GM18873 (cell line): ENCODE results near the gene FIBP.

Experiments
- ATAC-seq: cut with Tn5 transposase; IDR thresholded peaks from one replicate; pipeline ENCODE4 v1.9.1; 2021; ENCODE audit warnings: mild to moderate bottlenecking, moderate library complexity, moderate number of reproducible peaks; ENCODE audit not compliant: unreplicated experiment, low FRiP score

Gene FIBP

GRCh38 chr11:65891219-65892136 is 3.2 kb upstream of the FIBP start:
- no peak for ATAC-seq

GRCh38 chr11:65890324-65891218 is 2.3 kb upstream of the FIBP start, which contains the start of gene CCDC85B:
Gene CCDC85B (plus strand): TSS chr11:65890673. CDS start chr11:65890784, 111 bp downstream.
- ATAC-seq = peak; percentile 46

GRCh38 chr11:65887723-65888162 is 528 bp downstream of the FIBP start:
- ATAC-seq = no peak

- no peak for ATAC-seq
These were observed 1.2 kb downstream of the FIBP start for GRCh38 chr11:65886826-65887722.

- no peak for ATAC-seq
These were observed 2.3 kb downstream of the FIBP start for GRCh38 chr11:65885808-65886536.

DNA sequence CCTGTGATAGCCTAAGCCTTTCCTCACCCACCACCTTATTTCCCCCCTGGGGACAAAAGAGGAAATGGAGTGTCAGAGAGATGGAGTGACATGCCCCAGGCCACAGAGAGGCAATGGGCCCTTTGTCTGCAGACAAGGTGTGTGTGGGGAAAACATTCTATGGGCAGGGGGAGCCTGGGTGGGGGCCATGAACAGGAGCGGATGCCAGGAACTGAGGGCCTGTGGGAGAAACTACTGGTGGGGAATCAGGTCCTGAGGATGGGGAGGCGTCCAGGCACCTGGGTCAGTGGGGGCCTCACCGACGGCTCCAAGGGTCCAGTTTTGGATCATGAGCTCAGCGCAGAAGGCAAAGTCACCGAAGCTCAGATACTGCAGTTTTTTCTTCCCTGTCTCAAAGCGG is 3.0 kb downstream of the FIBP start:
- ATAC-seq = no peak

DNA sequence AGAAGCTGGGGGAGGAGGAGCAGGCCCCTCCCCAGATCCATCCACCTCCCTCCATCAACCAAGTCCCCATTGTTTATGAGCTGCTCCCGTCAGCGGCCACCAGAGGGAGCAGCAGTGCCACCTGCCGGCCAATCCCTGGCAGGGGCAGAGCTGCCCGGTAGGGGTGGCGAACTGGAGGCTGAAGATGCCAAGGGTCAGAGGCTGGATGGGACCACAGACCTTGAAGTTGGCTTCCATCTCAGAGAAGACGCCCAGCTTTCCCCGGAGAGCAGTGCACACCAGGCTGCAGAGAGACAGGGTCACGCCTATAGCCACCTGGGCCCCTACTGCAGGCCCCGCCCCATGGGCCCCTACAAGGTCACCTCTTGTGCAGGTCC is 3.6 kb downstream of the FIBP start:
- no peak for ATAC-seq

DNA sequence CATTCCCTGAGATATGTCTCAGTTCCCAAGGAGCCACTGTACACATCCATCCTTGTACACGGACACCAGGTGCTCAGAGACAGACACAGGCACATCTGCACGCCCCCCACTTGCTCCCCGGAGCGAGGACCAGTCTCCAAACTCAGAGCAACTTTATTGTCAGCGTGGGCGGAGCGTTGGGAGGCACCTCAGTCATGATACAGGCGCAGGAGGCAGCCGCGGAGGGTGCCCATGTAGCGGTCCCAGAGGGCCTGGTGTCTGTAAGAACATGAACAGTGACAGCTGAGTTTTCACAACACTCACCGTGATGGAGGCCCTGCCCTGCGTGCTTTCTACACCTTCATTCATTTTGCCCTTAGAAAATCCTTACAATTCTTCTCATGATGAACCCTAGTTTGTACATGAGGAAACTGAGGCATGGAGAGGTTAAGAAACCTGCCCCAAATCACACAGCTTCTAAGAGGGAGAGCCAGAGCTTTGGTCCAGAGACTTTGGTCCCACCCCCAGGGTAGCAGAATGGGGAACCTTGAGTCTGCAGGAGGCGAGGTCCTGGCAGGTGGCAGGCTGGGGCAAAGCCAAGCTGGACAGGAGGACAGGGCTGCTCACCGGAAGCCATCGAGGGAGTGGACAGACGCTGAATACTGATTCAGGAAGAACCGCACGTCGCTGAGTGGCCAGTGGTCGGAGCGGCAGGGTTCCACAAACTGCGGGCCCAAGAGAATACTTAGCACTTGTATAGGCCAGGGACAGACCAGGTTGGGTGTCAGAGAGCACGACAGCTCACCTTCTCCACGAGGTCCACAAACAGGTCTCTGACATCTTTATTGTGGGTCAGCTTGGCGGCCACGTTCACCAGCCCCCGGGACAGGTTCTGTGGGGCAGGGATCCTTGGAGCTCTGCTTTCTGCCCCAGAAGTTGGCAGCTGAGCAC is 4.2 kb downstream of the FIBP start:
- no peak for ATAC-seq

GRCh38 chr11:65883058-65883761 is 5.1 kb downstream of the FIBP start:
- no peak for ATAC-seq

DNA sequence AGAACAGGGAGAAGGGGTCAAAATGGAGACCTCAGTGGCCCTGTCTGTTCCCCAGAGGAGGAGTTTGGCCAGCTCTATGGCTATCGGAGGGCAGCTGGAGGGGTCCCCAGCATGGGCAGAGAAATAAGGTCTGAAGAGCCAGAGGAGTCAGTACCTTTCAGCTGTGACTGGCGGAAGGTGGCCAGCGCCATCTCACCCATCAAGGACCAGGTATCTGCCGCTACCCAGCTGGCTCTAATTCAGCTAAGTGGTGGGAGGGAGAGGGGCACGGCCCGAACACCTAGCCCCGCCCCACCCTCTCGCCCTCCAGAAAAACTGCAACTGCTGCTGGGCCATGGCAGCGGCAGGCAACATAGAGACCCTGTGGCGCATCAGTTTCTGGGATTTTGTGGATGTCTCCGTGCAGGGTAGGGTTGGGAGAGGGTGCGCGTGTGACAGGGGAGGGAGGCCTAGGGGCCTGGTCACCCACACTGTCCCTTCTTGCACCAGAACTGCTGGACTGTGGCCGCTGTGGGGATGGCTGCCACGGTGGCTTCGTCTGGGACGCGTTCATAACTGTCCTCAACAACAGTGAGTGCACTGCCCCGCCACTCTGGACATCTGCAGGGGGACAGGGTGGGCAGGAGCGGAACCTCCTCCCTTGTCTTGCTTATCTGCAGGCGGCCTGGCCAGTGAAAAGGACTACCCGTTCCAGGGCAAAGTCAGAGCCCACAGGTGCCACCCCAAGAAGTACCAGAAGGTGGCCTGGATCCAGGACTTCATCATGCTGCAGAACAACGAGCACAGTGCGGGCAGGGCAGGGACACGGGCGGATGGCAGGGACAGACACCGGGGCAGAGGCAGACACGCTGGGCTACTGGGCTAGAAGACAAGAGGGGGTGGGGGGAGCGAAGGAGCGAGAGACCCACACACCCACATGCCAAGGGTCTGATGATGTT is 5.9 kb downstream of the FIBP start:
- ATAC-seq = no peak

GRCh38 chr11:65880844-65881421 is 7.3 kb downstream of the FIBP start:
- ATAC-seq = no peak

GRCh38 chr11:65880027-65880426 is 8.2 kb downstream of the FIBP start:
- ATAC-seq = no peak

DNA sequence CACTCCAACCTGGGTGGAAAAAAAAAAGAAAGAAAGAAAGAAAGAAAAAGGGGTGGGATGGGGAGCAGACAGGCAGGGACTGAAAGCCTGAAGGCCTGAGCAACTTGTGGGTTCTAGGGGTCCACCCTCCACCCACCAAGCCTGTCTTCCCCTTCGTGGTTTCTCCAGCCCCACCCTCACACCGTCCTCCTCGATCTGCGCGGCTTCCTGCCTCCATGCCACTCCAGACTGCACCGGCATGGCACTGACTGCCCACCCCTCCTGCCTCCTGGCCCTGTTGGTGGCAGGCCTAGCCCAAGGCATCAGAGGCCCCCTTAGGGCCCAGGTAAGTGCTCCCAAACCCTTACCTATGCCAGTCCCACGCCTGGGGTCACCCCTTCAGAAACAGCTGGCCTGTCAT is 8.7 kb downstream of the FIBP start, which contains the start of gene CTSW:
CTSW (plus strand) TSS at position 221 of the 400 bp plus-strand sequence; CDS start at position 239, 18 bp downstream.
- no peak for ATAC-seq

DNA sequence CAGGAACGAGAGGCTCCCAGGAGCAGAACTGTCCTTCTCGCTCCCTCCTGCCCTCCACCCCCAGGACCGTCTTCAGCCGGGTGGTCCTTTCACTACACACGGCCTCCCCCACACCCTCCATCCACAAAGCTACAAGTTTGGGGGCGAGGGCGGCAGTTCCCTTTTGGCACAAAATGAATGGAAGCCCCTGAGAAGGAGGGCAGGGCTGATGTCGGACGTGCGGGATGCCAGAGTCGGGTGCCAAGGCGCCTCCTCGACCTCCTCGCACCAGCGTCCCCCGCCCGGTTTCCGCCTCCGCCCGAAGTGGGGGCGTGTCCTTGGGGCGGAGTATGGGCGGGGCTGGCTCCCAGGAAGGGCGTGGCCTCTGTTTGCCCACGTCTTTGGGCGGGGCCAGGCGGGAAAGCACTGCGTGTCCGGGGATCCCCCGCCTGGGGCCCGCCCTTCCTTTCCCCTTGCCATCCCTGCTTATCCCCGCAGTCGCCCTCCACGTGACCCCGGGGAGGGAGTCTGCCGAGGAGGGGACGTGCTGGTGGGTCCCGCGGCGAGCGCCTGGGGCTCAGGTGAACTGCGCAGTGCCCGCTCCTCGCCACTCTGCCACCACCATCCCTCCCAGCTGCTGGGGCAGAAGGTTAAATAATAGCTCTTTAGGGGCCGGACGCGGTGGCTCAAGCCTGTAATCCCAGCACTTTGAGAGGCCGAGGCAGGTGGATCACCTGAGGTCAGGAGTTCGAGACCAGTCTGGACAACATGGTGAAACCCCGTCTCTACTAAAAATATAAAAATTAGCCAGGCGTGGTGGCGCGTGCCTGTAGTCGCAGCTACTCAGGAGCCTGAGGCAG is 14.7 kb downstream of the FIBP start:
- peak; percentile 62 for ATAC-seq

GRCh38 chr11:65872586-65873317 is 15.5 kb downstream of the FIBP start, which contains the start of gene EFEMP2:
Gene EFEMP2 (minus strand): TSS chr11:65872800. CDS start chr11:65872354, 446 bp downstream.
- ATAC-seq = no peak
